Mesendoderm (in vitro differentiated cells): ENCODE data around the gene WNT1.

Experiments used
- DNase-seq: peaks from one replicate; pipeline ENCODE4 v3.0.0; 2013
- H2AK5ac ChIP-seq: 2 replicates; pipeline ENCODE4 v1.6.1; 2013; ENCODE audit warnings: low read length, inconsistent platforms
- H2BK120ac ChIP-seq: 2 replicates; pipeline ENCODE4 v1.6.1; 2013; ENCODE audit warnings: low read depth, mild to moderate bottlenecking, low read length, moderate library complexity, mixed read lengths
- H2BK15ac ChIP-seq: replicated peaks from 2 replicates; pipeline ENCODE4 v1.6.1; 2013; ENCODE audit warnings: low read depth, mild to moderate bottlenecking, moderate library complexity
- H2BK5ac ChIP-seq: 2 replicates; pipeline ENCODE4 v1.6.1; 2013; ENCODE audit warnings: low read length, inconsistent platforms
- H3K18ac ChIP-seq: 2 replicates; pipeline ENCODE4 v1.6.1; 2013; ENCODE audit warnings: mild to moderate bottlenecking, low read length, mixed read lengths
- H3K23ac ChIP-seq: one replicate; pipeline ENCODE4 v1.6.1; 2013; ENCODE audit warnings: low read length
- H3K27ac ChIP-seq: 2 replicates; pipeline ENCODE4 v1.5.1; 2013; ENCODE audit warnings: low read depth, mild to moderate bottlenecking, inconsistent platforms, low read length, moderate library complexity
- H3K27me3 ChIP-seq: 2 replicates; pipeline ENCODE4 v1.6.1; 2013; ENCODE audit warnings: low read length, control low read depth, mild to moderate bottlenecking, inconsistent platforms; ENCODE audit not compliant: insufficient read depth, poor library complexity
- H3K36me3 ChIP-seq: 2 replicates; pipeline ENCODE4 v1.6.1; 2013; ENCODE audit warnings: low read length, inconsistent platforms; ENCODE audit not compliant: control insufficient read depth, insufficient read depth
- H3K4ac ChIP-seq: one replicate; pipeline ENCODE4 v1.6.1; 2013; ENCODE audit warnings: low read depth, mild to moderate bottlenecking, low read length, moderate library complexity
- H3K4me1 ChIP-seq: 2 replicates; pipeline ENCODE4 v1.6.1; 2013; ENCODE audit warnings: low read depth, low read length, inconsistent platforms; ENCODE audit not compliant: control insufficient read depth
- H3K4me2 ChIP-seq: 2 replicates; pipeline ENCODE4 v1.6.1; 2013; ENCODE audit warnings: low read length
- H3K4me3 ChIP-seq: 2 replicates; pipeline ENCODE4 v1.5.1; 2013; ENCODE audit warnings: mild to moderate bottlenecking, low read length
- H3K56ac ChIP-seq: one replicate; pipeline ENCODE4 v1.6.1; 2013; ENCODE audit warnings: low read length
- H3K79me1 ChIP-seq: 2 replicates; pipeline ENCODE4 v1.6.1; 2013; ENCODE audit warnings: low read length, inconsistent platforms
- H3K79me2 ChIP-seq: 2 replicates; pipeline ENCODE4 v1.6.1; 2013; ENCODE audit warnings: mild to moderate bottlenecking, low read length; ENCODE audit not compliant: control insufficient read depth, insufficient read depth
- H3K9ac ChIP-seq: 2 replicates; pipeline ENCODE4 v1.6.1; 2013; ENCODE audit warnings: low read length, inconsistent platforms
- H4K5ac ChIP-seq: one replicate; pipeline ENCODE4 v1.6.1; 2013; ENCODE audit warnings: low read length
- H4K8ac ChIP-seq: one replicate; pipeline ENCODE4 v1.6.1; 2013; ENCODE audit warnings: low read depth, mild to moderate bottlenecking, control low read depth, low read length, moderate library complexity
- WGBS: extraction: QIAGEN DNeasy Blood & Tissue Kit; methylation state at CpG from one replicate; pipeline ENCODE4 v1.1.7; 2013; ENCODE audit warnings: low lambda C conversion rate, missing lambda C conversion rate; ENCODE audit not compliant: insufficient coverage; ENCODE audit errors: extremely low coverage; 5-methylcytosine and 5-hydroxymethylcytosine counted together

The WNT1 gene

DNA sequence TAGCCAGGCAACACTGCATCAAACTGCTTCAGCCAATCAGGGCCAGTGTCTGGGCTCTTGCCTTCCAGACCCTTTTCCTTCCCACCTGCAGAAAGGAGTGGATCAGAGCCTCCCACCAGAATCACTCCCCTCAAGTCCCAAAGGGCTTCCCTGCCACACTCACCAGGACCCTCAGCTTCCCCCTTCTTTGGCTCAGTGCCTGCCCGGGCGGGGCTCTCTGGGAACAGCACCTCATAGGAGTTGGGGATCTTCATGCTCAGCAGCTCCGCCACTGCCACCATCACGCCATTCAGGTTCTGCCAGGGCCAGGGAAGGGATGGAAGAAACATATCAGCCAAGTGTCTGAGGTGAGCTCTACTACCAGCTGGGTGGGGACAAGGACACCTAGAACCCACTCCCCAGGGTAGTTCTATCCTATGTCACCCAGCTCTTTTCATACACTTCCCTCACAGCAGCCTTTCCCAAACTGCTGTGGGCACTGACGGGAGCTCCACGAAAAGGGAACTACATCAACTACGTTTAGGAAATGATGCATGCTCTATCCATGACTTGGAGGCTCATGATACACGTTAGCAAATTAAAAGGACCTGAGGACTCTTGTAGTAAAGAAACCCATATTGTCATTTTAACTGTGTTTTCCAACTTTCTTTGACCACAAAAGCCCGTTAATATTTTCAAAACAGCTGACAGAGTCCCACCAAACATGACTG lies 49.9 kb downstream of the WNT1 start:
- Histone ChIP-seq H3K27me3 (no peaks in the 10 kb centered on the region), H3K4me2 (no peak overlapping the region), H3K27ac (no peak overlapping the region), H2BK5ac (no peak overlapping the region), H3K4me1 (no peaks in the 10 kb centered on the region), H3K36me3 (peaks cover 27% of the 10 kb centered on the region), H4K8ac (no peak overlapping the region), H2BK15ac (no peak overlapping the region), H3K56ac (no peak overlapping the region), H3K79me2 (no peaks in the 10 kb centered on the region), H3K23ac (no peak overlapping the region), H3K4me3 (no peak overlapping the region), H3K18ac (no peak overlapping the region), H2BK120ac (no peak overlapping the region), H3K9ac (no peak overlapping the region), H4K5ac (no peak overlapping the region), H3K4ac (no peak overlapping the region), H2AK5ac (no peak overlapping the region), H3K79me1 (no peaks in the 10 kb centered on the region)
- no CpG with 5 or more reads among the region's 9 CpGs for WGBS
- DNase-seq = no peak

DNA sequence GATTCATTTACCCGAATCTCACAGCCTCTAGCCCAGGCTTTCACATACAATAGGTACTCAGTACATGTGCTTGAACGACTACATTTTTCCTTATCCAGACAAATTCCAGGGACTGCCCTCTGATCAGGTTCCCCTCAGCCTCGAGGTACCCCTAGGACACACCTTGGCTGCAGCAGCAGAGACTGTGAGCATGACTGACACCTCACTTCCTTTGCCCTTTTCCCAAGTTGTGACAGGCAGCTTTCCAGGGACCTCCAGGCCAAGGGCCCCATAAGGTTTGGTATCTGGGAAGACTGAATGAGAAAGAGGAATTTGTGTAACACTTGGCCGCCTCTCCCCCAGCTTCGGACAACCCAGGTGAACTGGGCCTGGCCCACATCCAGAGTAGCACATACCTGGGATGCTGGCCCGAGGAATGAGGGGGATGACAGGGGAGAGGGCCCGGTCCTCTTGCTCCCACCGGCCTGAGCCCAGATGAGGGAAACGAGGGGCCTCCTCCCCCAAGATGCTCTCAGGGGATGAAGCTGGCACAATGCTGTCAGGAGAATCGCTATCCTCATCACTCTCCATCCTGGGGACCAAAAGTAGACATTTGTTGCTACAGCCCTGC lies 50.6 kb downstream of the WNT1 start:
- H3K27me3 ChIP-seq = no peaks in the 10 kb centered on the region
- H2BK15ac ChIP-seq = no peak overlapping the region
- H3K18ac ChIP-seq = no peak overlapping the region
- H3K4me2 ChIP-seq = no peak overlapping the region
- H3K9ac ChIP-seq = no peak overlapping the region
- WGBS = no CpG with 5 or more reads among the region's 10 CpGs
- H3K23ac ChIP-seq = no peak overlapping the region
- H3K4me1 ChIP-seq = no peaks in the 10 kb centered on the region
- no peak overlapping the region for H2BK5ac ChIP-seq
- DNase-seq = no peak
- H2AK5ac ChIP-seq = no peak overlapping the region
- no peak overlapping the region for H4K8ac ChIP-seq
- no peak overlapping the region for H3K4me3 ChIP-seq
- H3K4ac ChIP-seq = no peak overlapping the region
- H3K36me3 ChIP-seq = peaks cover 25% of the 10 kb centered on the region
- H3K27ac ChIP-seq = no peak overlapping the region
- H3K56ac ChIP-seq = no peak overlapping the region
- no peaks in the 10 kb centered on the region for H3K79me1 ChIP-seq
- H2BK120ac ChIP-seq = no peak overlapping the region
- H3K79me2 ChIP-seq = no peaks in the 10 kb centered on the region
- no peak overlapping the region for H4K5ac ChIP-seq

DNA sequence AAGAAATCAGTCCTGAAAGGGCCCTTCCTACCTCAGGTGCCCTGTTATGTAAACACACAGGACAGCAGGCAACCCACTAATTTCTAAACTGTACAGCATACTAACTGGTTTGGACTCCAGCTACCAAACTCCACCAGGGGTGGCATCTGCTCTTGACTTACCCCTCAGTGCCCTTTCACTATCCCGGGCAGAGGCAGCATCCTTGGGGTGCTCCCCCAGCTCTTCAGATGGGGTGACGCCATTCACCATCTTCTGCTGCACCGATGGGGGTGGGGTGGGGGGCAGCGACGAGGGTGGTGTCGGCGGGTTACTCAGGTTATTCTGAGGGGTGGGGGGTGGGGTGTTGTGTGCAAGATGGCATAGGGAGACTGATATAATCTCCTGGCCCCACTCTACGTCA lies 52.0 kb downstream of the WNT1 start:
- Histone ChIP-seq H3K79me1 (no peaks in the 10 kb centered on the region), H3K56ac (no peak overlapping the region), H3K4ac (no peak overlapping the region), H3K4me3 (no peak overlapping the region), H3K4me2 (no peak overlapping the region), H4K5ac (no peak overlapping the region), H2BK120ac (no peak overlapping the region), H2BK15ac (no peak overlapping the region), H3K23ac (no peak overlapping the region), H3K27ac (no peak overlapping the region), H2AK5ac (no peak overlapping the region), H3K9ac (no peak overlapping the region), H3K27me3 (no peaks in the 10 kb centered on the region), H3K4me1 (no peaks in the 10 kb centered on the region), H3K79me2 (no peaks in the 10 kb centered on the region), H2BK5ac (no peak overlapping the region), H4K8ac (no peak overlapping the region), H3K36me3 (peaks cover 29% of the 10 kb centered on the region), H3K18ac (no peak overlapping the region)
- no peak for DNase-seq
- no CpG with 5 or more reads among the region's 8 CpGs for WGBS

DNA sequence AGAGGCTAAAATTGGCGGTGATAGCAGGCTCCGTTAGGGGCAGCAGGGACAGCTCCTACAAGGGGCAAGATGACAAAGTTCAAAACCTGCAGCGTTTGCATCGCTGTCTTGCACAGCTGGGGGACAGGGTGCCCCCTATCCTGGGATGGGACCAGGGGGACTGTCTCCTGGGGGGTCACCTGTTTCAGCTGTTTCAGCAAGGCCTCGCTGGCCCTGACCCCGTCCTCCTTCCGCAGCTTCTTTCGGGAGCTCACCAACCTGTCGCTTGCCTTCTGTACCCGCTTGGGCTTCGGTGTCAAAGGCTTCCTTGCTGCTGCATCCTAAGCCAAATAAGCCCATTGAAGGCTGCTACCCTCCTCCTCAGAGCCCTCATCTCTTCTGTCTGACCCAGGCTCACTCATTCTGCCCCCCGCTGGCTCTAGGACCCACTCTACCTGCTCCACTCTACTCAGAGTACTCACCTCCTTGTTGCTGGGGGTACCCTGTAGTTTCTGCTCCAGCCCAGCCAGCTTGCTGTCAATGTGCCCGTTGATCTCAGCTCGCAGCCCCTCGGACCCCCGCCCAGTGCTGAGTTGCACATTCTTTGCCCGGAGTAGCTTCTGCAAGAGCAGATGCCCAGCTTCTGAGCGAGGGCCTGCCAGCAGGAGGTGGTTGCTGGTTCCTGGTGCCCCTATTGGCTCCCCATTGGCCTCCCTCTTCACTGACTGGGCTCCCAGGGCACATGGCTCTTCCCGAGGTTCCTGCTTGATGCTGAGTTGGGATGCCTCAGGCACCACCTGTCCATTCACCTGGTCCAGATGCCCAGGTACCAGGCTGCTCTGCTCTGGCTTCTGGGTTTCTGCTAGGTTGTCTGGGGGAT lies 52.8 kb downstream of the WNT1 start:
- no peak overlapping the region for H2BK120ac ChIP-seq
- no peak overlapping the region for H3K4me2 ChIP-seq
- no peak overlapping the region for H2BK15ac ChIP-seq
- no peak overlapping the region for H2BK5ac ChIP-seq
- peaks cover 26% of the 10 kb centered on the region for H3K36me3 ChIP-seq
- no peak overlapping the region for H3K27ac ChIP-seq
- no peak overlapping the region for H3K4ac ChIP-seq
- H4K5ac ChIP-seq = no peak overlapping the region
- H2AK5ac ChIP-seq = no peak overlapping the region
- no peaks in the 10 kb centered on the region for H3K27me3 ChIP-seq
- no peak overlapping the region for H4K8ac ChIP-seq
- H3K79me2 ChIP-seq = no peaks in the 10 kb centered on the region
- H3K18ac ChIP-seq = no peak overlapping the region
- H3K79me1 ChIP-seq = no peaks in the 10 kb centered on the region
- H3K56ac ChIP-seq = no peak overlapping the region
- H3K4me3 ChIP-seq = no peak overlapping the region
- H3K9ac ChIP-seq = no peak overlapping the region
- H3K23ac ChIP-seq = no peak overlapping the region
- no peak for DNase-seq
- WGBS = no CpG with 5 or more reads among the region's 19 CpGs
- H3K4me1 ChIP-seq = no peaks in the 10 kb centered on the region

DNA sequence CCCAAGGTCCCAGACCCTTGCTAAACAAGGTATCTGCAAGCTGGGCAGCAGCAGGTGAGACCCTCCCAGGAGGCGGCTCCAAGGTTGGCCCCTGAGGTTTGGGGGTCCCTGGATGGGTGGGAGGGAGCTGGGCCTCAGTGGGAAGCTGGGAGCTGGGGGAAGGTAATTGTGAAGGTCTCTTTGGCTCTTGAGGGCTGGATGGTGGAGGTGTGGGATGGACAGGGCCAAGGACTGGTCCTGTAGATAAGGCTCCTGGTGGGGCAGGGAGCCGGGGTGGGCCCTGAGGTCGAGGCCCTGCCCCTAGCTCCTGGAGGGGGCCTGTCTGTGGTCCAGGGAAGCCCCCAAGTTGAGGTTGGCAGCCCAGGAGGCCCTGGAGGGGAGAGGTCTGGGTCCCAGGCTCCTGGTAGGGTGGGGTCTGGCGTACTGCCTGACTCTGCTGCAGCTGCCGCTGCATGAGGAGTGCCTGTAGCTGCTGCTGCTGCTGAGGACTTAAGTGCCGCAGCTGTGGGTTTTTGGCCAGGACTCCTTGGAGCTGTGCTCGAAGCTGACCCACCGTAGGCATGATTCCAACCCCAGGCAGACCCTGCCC lies 53.5 kb downstream of the WNT1 start:
- Histone ChIP-seq H3K23ac (no peak overlapping the region), H2BK120ac (no peak overlapping the region), H3K4me1 (no peaks in the 10 kb centered on the region), H4K5ac (no peak overlapping the region), H3K27ac (no peak overlapping the region), H2BK15ac (no peak overlapping the region), H3K4me2 (no peak overlapping the region), H3K18ac (no peak overlapping the region), H2BK5ac (no peak overlapping the region), H2AK5ac (no peak overlapping the region), H3K4me3 (no peak overlapping the region), H3K79me1 (no peaks in the 10 kb centered on the region), H3K9ac (no peak overlapping the region), H3K56ac (no peak overlapping the region), H3K27me3 (no peaks in the 10 kb centered on the region), H3K4ac (no peak overlapping the region), H3K36me3 (peaks cover 21% of the 10 kb centered on the region), H3K79me2 (no peaks in the 10 kb centered on the region), H4K8ac (no peak overlapping the region)
- no CpG with 5 or more reads among the region's 8 CpGs for WGBS
- DNase-seq = no peak
